Omental fat pad (tissue), 4 donors: ENCODE measurements around the gene RNF207. TPM values are rescaled to one million over a fixed set of nuclear protein-coding genes. Genes with fewer than 3 reads are reported as not detected.

Source experiments
- ATAC-seq: fragments of 150-250 bp; one replicate; pipeline ENCODE4 v1.9.1; 2016; ENCODE audit warnings: mild to moderate bottlenecking, moderate library complexity; ENCODE audit not compliant: low FRiP score
- DNase-seq: peaks from one replicate; pipeline ENCODE4 v3.0.0-alpha.2; 2019; ENCODE audit warnings: low spot score
- CTCF ChIP-seq, 3 donors: fragments of 450-650 bp; IDR thresholded peaks; one replicate each; pipeline ENCODE4 v1.5.1; 2016 to 2017; ENCODE audit warnings: antibody characterized with exemption in 3 of 3, mild to moderate bottlenecking in 3 of 3, moderate library complexity in 2 of 3
- total RNA-seq, 4 donors: library from RNA; depleted of rRNA; stranded (reverse); fragments of >200 nt; gene quantifications; one replicate each; pipeline ENCODE4 v1.1.0, GENCODE V29; 2016

RNF207 gene
- total RNA-seq, 4 donors from 2014 or later, result 5.2 to 48.2 (median 9.5) TPM

- ATAC-seq (no peak), DNase-seq (no peak)
- TF ChIP-seq CTCF (IDR thresholded peaks at IDR 0.05), result no peak
Measured at GRCh38 chr1:6163191-6163972, 42.5 kb upstream of the RNF207 start.

GRCh38 chr1:6163973-6164617 is 41.8 kb upstream of the RNF207 start:
- DNase-seq, result no peak
- TF ChIP-seq CTCF (IDR thresholded peaks at IDR 0.05), result no peak
- ATAC-seq, result no peak

- ATAC-seq, result no peak
- DNase-seq, result no peak
- TF ChIP-seq CTCF (IDR thresholded peaks at IDR 0.05), result no peak
Measured at GRCh38 chr1:6165027-6165426, 40.9 kb upstream of the RNF207 start.

GRCh38 chr1:6165441-6165985 is 40.4 kb upstream of the RNF207 start:
- DNase-seq (no peak), ATAC-seq (no peak)
- TF ChIP-seq CTCF (IDR thresholded peaks at IDR 0.05), result no peak

- no peak for DNase-seq
- no peak for ATAC-seq
- TF ChIP-seq CTCF (IDR thresholded peaks at IDR 0.05), result no peak
Measured at GRCh38 chr1:6166221-6166620, 39.7 kb upstream of the RNF207 start.

GRCh38 chr1:6166655-6167390 is 39.1 kb upstream of the RNF207 start:
- DNase-seq (no peak), ATAC-seq (no peak)
- no peak for TF ChIP-seq CTCF (IDR thresholded peaks at IDR 0.05)
